ENCODE results near the gene RP9. TPM values are rescaled to one million over a fixed set of nuclear protein-coding genes. Genes with fewer than 3 reads are reported as not detected.
"Not testable (repeated sequence)": the region's sequence is repeated elsewhere in the genome, so short reads cannot be mapped to it uniquely, and the experiment has no call there.

Gene RP9
- total RNA-seq, 4 donors from 2014 or later, result 6.5 to 16.9 (median 9.3) TPM

- TF ChIP-seq POLR2A (IDR thresholded peaks at IDR 0.05) (no peak), CTCF (IDR thresholded peaks at IDR 0.05) (no peak), POLR2AphosphoS5 (IDR thresholded peaks at IDR 0.05) (no peak), EP300 (IDR thresholded peaks at IDR 0.05) (no peak)
- no peak for DNase-seq (ENCODE audit: low spot score in 2 of 2)
- Histone ChIP-seq H3K9me3 (no peaks in the 10 kb centered on the region), H3K36me3 (peaks cover 55% of the 10 kb centered on the region), H3K4me3 (no peak overlapping the region), H3K4me1 (peaks cover 12% of the 10 kb centered on the region), H3K27ac (no peak overlapping the region), H3K27me3 (no peaks in the 10 kb centered on the region)
- 85% methylated on average over 3 of the region's 3 CpGs for WGBS
Measured at GRCh38 chr7:33101906-33102305, 7.3 kb downstream of the RP9 start.

- no peak for DNase-seq (ENCODE audit: low spot score in 2 of 2)
- H3K36me3 ChIP-seq, result peaks cover 65% of the 10 kb centered on the region
- WGBS, result 88% methylated on average over 3 of the region's 3 CpGs
Measured at GRCh38 chr7:33100770-33101169, 8.4 kb downstream of the RP9 start.

GRCh38 chr7:33099154-33099940 is 9.9 kb downstream of the RP9 start:
- Histone ChIP-seq H3K36me3 (peaks cover 77% of the 10 kb centered on the region), H3K4me1 (no peaks in the 10 kb centered on the region), H3K27me3 (no peaks in the 10 kb centered on the region), H3K9me3 (no peaks in the 10 kb centered on the region), H3K27ac (no peak overlapping the region), H3K4me3 (no peak overlapping the region)
- 65% methylated on average over 4 of the region's 4 CpGs for WGBS
- no peak for DNase-seq (ENCODE audit: low spot score in 2 of 2)
- TF ChIP-seq CTCF (IDR thresholded peaks at IDR 0.05) (no peak), POLR2A (IDR thresholded peaks at IDR 0.05) (no peak), EP300 (IDR thresholded peaks at IDR 0.05) (no peak), POLR2AphosphoS5 (IDR thresholded peaks at IDR 0.05) (no peak)

More at GRCh38 chr7:33100770-33101169, 8.4 kb downstream of the RP9 start:
- Histone ChIP-seq H3K27ac (no peak overlapping the region), H3K4me1 (peaks cover under 1% of the 10 kb centered on the region), H3K4me3 (no peak overlapping the region), H3K27me3 (no peaks in the 10 kb centered on the region), H3K9me3 (no peaks in the 10 kb centered on the region)
- no peak for TF ChIP-seq EP300 (IDR thresholded peaks at IDR 0.05)
- TF ChIP-seq POLR2A (IDR thresholded peaks at IDR 0.05), result no peak
- no peak for TF ChIP-seq POLR2AphosphoS5 (IDR thresholded peaks at IDR 0.05)
- no peak for TF ChIP-seq CTCF (IDR thresholded peaks at IDR 0.05)

GRCh38 chr7:33094745-33095275 is 14.4 kb downstream of the RP9 start:
- H3K27ac ChIP-seq; H3K9me3 ChIP-seq; H3K4me3 ChIP-seq; H3K27me3 ChIP-seq; DNase-seq (ENCODE audit: low spot score in 2 of 2); H3K4me1 ChIP-seq: not testable (repeated sequence)
- peaks cover 66% of the 10 kb centered on the region for H3K36me3 ChIP-seq
- 68% methylated on average over 3 of the region's 6 CpGs for WGBS

- no peaks in the 10 kb centered on the region for H3K9me3 ChIP-seq
- H3K4me3 ChIP-seq, result no peak overlapping the region
- H3K36me3 ChIP-seq, result peaks cover 51% of the 10 kb centered on the region
- H3K4me1 ChIP-seq, result no peaks in the 10 kb centered on the region
- no peak overlapping the region for H3K27ac ChIP-seq
- DNase-seq (ENCODE audit: low spot score in 2 of 2), result no peak
- TF ChIP-seq POLR2A (IDR thresholded peaks at IDR 0.05) (no peak), POLR2AphosphoS5 (IDR thresholded peaks at IDR 0.05) (no peak), CTCF (IDR thresholded peaks at IDR 0.05) (no peak), EP300 (IDR thresholded peaks at IDR 0.05) (no peak)
- WGBS, result 91% methylated on average over 4 of the region's 4 CpGs
- no peaks in the 10 kb centered on the region for H3K27me3 ChIP-seq
Measured at GRCh38 chr7:33093266-33093665, 15.9 kb downstream of the RP9 start.
